ENCODE results near the gene MUC4. TPM values are rescaled to one million over a fixed set of nuclear protein-coding genes. Genes with fewer than 3 reads are reported as not detected.

The MUC4 gene
- total RNA-seq, 1 experiment from 2014 or later: not detected

- H3K27me3 ChIP-seq (ENCODE audit: low read length): 0 out of 2 replicates have a peak, but pooled peaks cover 5% of the 10 kb centered on the region
- H3K9ac ChIP-seq (ENCODE audit: low read length): no peak overlapping the region
- no peak for TF ChIP-seq EZH2phosphoT487 (IDR thresholded peaks at IDR 0.05; ENCODE audit: borderline replicate concordance, low read length)
- no peak for TF ChIP-seq CTCF (conservative IDR thresholded peaks at IDR 0.05; ENCODE audit: low read depth, low read length)
- no peak for TF ChIP-seq EZH2 (IDR thresholded peaks at IDR 0.05; ENCODE audit: low read length, unreplicated experiment)
- H3K36me3 ChIP-seq (ENCODE audit: low read depth, low read length): no peaks in the 10 kb centered on the region
- no peak for ATAC-seq
- no TSS peak for BruUV-seq (replicated peaks)
- no peak overlapping the region for H3K4me3 ChIP-seq (ENCODE audit: low read length)
- CTCF ChIA-PET: no interaction called here
- no peaks in the 10 kb centered on the region for H3K9me3 ChIP-seq (ENCODE audit: low read length)
- H4K20me1 ChIP-seq (ENCODE audit: low read length): no peaks in the 10 kb centered on the region
- no peak overlapping the region for H3K4me2 ChIP-seq (ENCODE audit: low read length)
- intact Hi-C loops (cut with micrococcal nuclease): no loop called here
- no peaks in the 10 kb centered on the region for H3K9me2 ChIP-seq (replicated peaks; ENCODE audit: low read length)
- no peaks in the 10 kb centered on the region for H3K79me2 ChIP-seq (ENCODE audit: low read length)
- no peaks in the 10 kb centered on the region for H3F3A ChIP-seq (ENCODE audit: low read length, unreplicated experiment)
- no peak overlapping the region for H2AFZ ChIP-seq (ENCODE audit: low read length)
- no peak for DNase-seq
- H3K4me1 ChIP-seq (ENCODE audit: insufficient read depth, low read length): peaks cover 8% of the 10 kb centered on the region; the same call in 1 of the 2 replicates
- no peak overlapping the region for H3K27ac ChIP-seq (ENCODE audit: low read length)
- POLR2A ChIA-PET (ENCODE audit: unreplicated experiment): no interaction called here
These were observed 9.4 kb downstream of the MUC4 start for GRCh38 chr3:195802261-195802701.

- H3K27ac ChIP-seq (ENCODE audit: low read length): no peak overlapping the region
- no peaks in the 10 kb centered on the region for H3K36me3 ChIP-seq (ENCODE audit: low read depth, low read length)
- H4K20me1 ChIP-seq (ENCODE audit: low read length): no peaks in the 10 kb centered on the region
- H3K79me2 ChIP-seq (ENCODE audit: low read length): no peaks in the 10 kb centered on the region
- H2AFZ ChIP-seq (ENCODE audit: low read length): no peak overlapping the region
- 0 out of 2 replicates have a peak, but pooled peaks cover 5% of the 10 kb centered on the region for H3K27me3 ChIP-seq (ENCODE audit: low read length)
- ChIA-PET POLR2A (ENCODE audit: unreplicated experiment) (no interaction called here), CTCF (no interaction called here)
- H3K9me2 ChIP-seq (replicated peaks; ENCODE audit: low read length): no peaks in the 10 kb centered on the region
- no peak for TF ChIP-seq EZH2 (IDR thresholded peaks at IDR 0.05; ENCODE audit: low read length, unreplicated experiment)
- no peak for TF ChIP-seq EZH2phosphoT487 (IDR thresholded peaks at IDR 0.05; ENCODE audit: borderline replicate concordance, low read length)
- TF ChIP-seq CTCF (conservative IDR thresholded peaks at IDR 0.05; ENCODE audit: low read depth, low read length): no peak
- H3K4me3 ChIP-seq (ENCODE audit: low read length): no peak overlapping the region
- no peaks in the 10 kb centered on the region for H3K9me3 ChIP-seq (ENCODE audit: low read length)
- H3K9ac ChIP-seq (ENCODE audit: low read length): no peak overlapping the region
- intact Hi-C loops (cut with micrococcal nuclease): no loop called here
- no peak overlapping the region for H3K4me2 ChIP-seq (ENCODE audit: low read length)
- DNase-seq (no peak), ATAC-seq (no peak)
- H3F3A ChIP-seq (ENCODE audit: low read length, unreplicated experiment): no peaks in the 10 kb centered on the region
- no TSS peak for BruUV-seq (replicated peaks)
- peaks cover 8% of the 10 kb centered on the region; the same call in 1 of the 2 replicates for H3K4me1 ChIP-seq (ENCODE audit: insufficient read depth, low read length)
These were observed 10.2 kb downstream of the MUC4 start for GRCh38 chr3:195801251-195802183.

GRCh38 chr3:195800240-195800639 lies 11.5 kb downstream of the MUC4 start:
- Histone ChIP-seq H3K4me3 (ENCODE audit: low read length) (no peak overlapping the region), H3K79me2 (ENCODE audit: low read length) (no peaks in the 10 kb centered on the region), H3K27me3 (ENCODE audit: low read length) (0 out of 2 replicates have a peak, but pooled peaks cover 5% of the 10 kb centered on the region), H3K9me2 (replicated peaks; ENCODE audit: low read length) (no peaks in the 10 kb centered on the region), H3K4me1 (ENCODE audit: insufficient read depth, low read length) (peaks cover 8% of the 10 kb centered on the region; the same call in 1 of the 2 replicates), H3K4me2 (ENCODE audit: low read length) (no peak overlapping the region), H3K9me3 (ENCODE audit: low read length) (no peaks in the 10 kb centered on the region), H2AFZ (ENCODE audit: low read length) (no peak overlapping the region), H3K36me3 (ENCODE audit: low read depth, low read length) (no peaks in the 10 kb centered on the region), H3K27ac (ENCODE audit: low read length) (no peak overlapping the region), H4K20me1 (ENCODE audit: low read length) (no peaks in the 10 kb centered on the region), H3K9ac (ENCODE audit: low read length) (no peak overlapping the region), H3F3A (ENCODE audit: low read length, unreplicated experiment) (no peaks in the 10 kb centered on the region)
- DNase-seq (no peak), ATAC-seq (no peak)
- CTCF ChIA-PET: no interaction called here
- intact Hi-C loops (cut with micrococcal nuclease): no loop called here
- TF ChIP-seq CTCF (conservative IDR thresholded peaks at IDR 0.05; ENCODE audit: low read depth, low read length) (no peak), EZH2phosphoT487 (IDR thresholded peaks at IDR 0.05; ENCODE audit: borderline replicate concordance, low read length) (no peak), EZH2 (IDR thresholded peaks at IDR 0.05; ENCODE audit: low read length, unreplicated experiment) (no peak)
- POLR2A ChIA-PET (ENCODE audit: unreplicated experiment): no interaction called here
- no TSS peak for BruUV-seq (replicated peaks)
